GM23248 (cell line): ENCODE results near the gene PRRG2. TPM values are rescaled to one million over a fixed set of nuclear protein-coding genes. Genes with fewer than 3 reads are reported as not detected.

Experiments
- DNase-seq: peaks from one replicate; pipeline ENCODE4 v3.0.0-alpha.2; 2015
- H2AFZ ChIP-seq: fragments of 200-600 bp; sonication (generic); 2 replicates; pipeline ENCODE4 v1.6.1; 2016; ENCODE audit warnings: antibody characterized with exemption
- H3F3A ChIP-seq: fragments of 200-600 bp; sonication (generic); 2 replicates; pipeline ENCODE4 v1.6.1; 2016; ENCODE audit warnings: mild to moderate bottlenecking, antibody characterized with exemption, mixed run types; ENCODE audit not compliant: insufficient read depth
- H3K27ac ChIP-seq: fragments of 200-600 bp; sonication (generic); 2 replicates; pipeline ENCODE4 v1.5.1; 2016; ENCODE audit warnings: mild to moderate bottlenecking
- H3K27me3 ChIP-seq: fragments of 200-600 bp; sonication (generic); replicated peaks from 2 replicates; pipeline ENCODE4 v1.6.1; 2016; ENCODE audit warnings: mild to moderate bottlenecking; ENCODE audit not compliant: insufficient read depth
- H3K36me3 ChIP-seq: fragments of 200-600 bp; sonication (generic); 2 replicates; pipeline ENCODE4 v1.6.1; 2016; ENCODE audit warnings: low read depth, mild to moderate bottlenecking
- H3K4me1 ChIP-seq: fragments of 200-600 bp; sonication (generic); 2 replicates; pipeline ENCODE4 v1.6.1; 2016; ENCODE audit warnings: mild to moderate bottlenecking; ENCODE audit not compliant: insufficient read depth
- H3K4me2 ChIP-seq: fragments of 200-600 bp; sonication (generic); one replicate; pipeline ENCODE4 v1.6.1; 2016; ENCODE audit warnings: mild to moderate bottlenecking; ENCODE audit not compliant: unreplicated experiment
- H3K4me3 ChIP-seq: fragments of 200-600 bp; sonication (generic); 2 replicates; pipeline ENCODE4 v1.5.1; 2016; ENCODE audit warnings: mild to moderate bottlenecking
- H3K79me2 ChIP-seq: fragments of 200-600 bp; sonication (generic); 2 replicates; pipeline ENCODE4 v1.6.1; 2016; ENCODE audit warnings: mild to moderate bottlenecking; ENCODE audit not compliant: insufficient read depth
- H3K9ac ChIP-seq: fragments of 200-600 bp; sonication (generic); 2 replicates; pipeline ENCODE4 v1.6.1; 2016; ENCODE audit warnings: mild to moderate bottlenecking
- H3K9me2 ChIP-seq: fragments of 200-600 bp; sonication (generic); 2 replicates; pipeline ENCODE4 v1.6.1; 2016; ENCODE audit warnings: mixed run types, mild to moderate bottlenecking, moderate library complexity; ENCODE audit not compliant: insufficient read depth
- H3K9me3 ChIP-seq: fragments of 200-600 bp; sonication (generic); one replicate; pipeline ENCODE4 v1.6.1; 2017; ENCODE audit warnings: low read depth
- H4K20me1 ChIP-seq: fragments of 200-600 bp; sonication (generic); 2 replicates; pipeline ENCODE4 v1.6.0; 2016; ENCODE audit not compliant: insufficient read depth
- EZH2 ChIP-seq: fragments of 200-600 bp; sonication (generic); IDR thresholded peaks from 2 replicates; pipeline ENCODE4 v1.6.1; 2018; ENCODE audit warnings: antibody characterized with exemption, mild to moderate bottlenecking; ENCODE audit not compliant: insufficient read depth, poor library complexity, severe bottlenecking
- EZH2phosphoT487 ChIP-seq: fragments of 200-600 bp; sonication (generic); IDR thresholded peaks from 2 replicates; pipeline ENCODE4 v1.6.1; 2018; ENCODE audit warnings: antibody characterized with exemption, moderate library complexity, mild to moderate bottlenecking, low read depth; ENCODE audit not compliant: insufficient read depth
- WGBS, 2 experiments: methylation state at CpG; one replicate each; pipeline ENCODE4 v1.1.6; 2015 to 2017; ENCODE audit warnings: low lambda C conversion rate in 2 of 2, low coverage in 1 of 2; ENCODE audit errors: missing lambda C conversion rate in 2 of 2; 5-methylcytosine and 5-hydroxymethylcytosine counted together
- in situ Hi-C: fragments of 300-500 bp; cut with MboI; formaldehyde crosslinking; loops from 2 replicates; pipeline ENCODE4 v1.15.0; 2020
- polyA plus RNA-seq: library from polyadenylated mRNA; unstranded; fragments of >200 nt; fragmentation: Nextera tagmentation; extraction: Ambion mirVana; gene quantifications from 2 replicates; pipeline ENCODE4 v1.2.1, GENCODE V29; 2016
- total RNA-seq: library from RNA; depleted of rRNA; stranded (reverse); fragments of >200 nt; shearing (Covaris generic); gene quantifications from 2 replicates; pipeline ENCODE4 v1.2.3, GENCODE V29; 2014

The PRRG2 gene
- total and polyA plus RNA-seq, 2 experiments from 2014 or later = 0.13 TPM; not detected in 1

DNA sequence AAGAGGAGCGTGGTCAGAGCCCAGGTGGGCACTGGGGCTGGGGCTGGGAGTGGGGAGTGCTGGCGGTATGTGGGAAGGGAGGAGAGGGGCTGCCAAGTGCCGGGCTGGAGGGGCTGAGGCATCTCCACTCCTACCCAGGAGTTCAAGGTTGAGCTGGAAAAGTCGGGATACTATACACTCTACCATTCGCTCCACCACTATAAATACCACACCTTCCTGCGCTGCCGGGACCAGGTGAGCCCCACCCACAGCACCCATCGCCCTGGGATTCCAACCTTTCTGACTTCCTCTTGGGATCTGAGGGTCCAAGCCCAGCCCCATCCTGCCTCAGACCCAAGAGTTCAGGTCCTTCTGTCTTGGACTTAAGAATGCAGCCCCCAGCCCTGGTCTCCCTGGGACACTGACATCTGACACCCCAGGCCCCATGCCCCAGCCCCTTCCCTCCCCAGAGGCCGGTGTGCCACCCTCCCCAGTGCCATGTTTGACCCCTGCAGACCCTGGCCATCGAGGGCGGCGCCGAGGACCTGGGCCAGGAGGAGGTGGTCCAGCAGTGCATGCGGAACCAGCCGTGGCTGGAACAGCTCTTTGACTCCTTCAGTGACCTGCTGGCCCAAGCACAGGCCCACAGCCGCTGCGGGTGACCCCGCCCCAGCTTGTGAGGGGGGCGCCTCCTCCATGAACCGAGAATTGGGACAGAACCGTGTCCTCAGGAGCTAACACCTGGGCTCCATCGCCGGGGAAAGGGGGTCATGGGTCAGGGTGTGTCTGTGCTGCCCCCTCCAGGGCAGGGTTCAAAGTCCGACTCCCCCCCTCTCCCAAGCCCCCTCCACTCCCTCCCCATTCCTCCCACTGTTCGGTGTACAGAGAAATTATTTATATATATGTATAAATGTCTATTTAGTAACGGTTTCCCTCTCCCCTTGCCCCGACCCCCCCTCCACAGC lies 44.1 kb downstream of the PRRG2 start:
- Histone ChIP-seq H2AFZ (no peak overlapping the region), H3K9me2 (no peaks in the 10 kb centered on the region), H3K27ac (no peak overlapping the region), H3K36me3 (peaks cover 2% of the 10 kb centered on the region; the same call in 1 of the 2 replicates), H3K9ac (no peak overlapping the region), H4K20me1 (no peaks in the 10 kb centered on the region), H3K9me3 (no peaks in the 10 kb centered on the region), H3K79me2 (0 out of 2 replicates have a peak, but pooled peaks cover 6% of the 10 kb centered on the region), H3F3A (peaks cover 13% of the 10 kb centered on the region), H3K27me3 (no peaks in the 10 kb centered on the region), H3K4me2 (no peak overlapping the region), H3K4me1 (peaks cover under 1% of the 10 kb centered on the region; the same call in 1 of the 2 replicates), H3K4me3 (no peak overlapping the region)
- WGBS, 2 experiments = 86 to 87% methylated on average over 17 to 27 of the region's 27 CpGs
- TF ChIP-seq EZH2phosphoT487 (no peak), EZH2 (no peak)
- DNase-seq = no peak
- in situ Hi-C loops = no loop called here

DNA sequence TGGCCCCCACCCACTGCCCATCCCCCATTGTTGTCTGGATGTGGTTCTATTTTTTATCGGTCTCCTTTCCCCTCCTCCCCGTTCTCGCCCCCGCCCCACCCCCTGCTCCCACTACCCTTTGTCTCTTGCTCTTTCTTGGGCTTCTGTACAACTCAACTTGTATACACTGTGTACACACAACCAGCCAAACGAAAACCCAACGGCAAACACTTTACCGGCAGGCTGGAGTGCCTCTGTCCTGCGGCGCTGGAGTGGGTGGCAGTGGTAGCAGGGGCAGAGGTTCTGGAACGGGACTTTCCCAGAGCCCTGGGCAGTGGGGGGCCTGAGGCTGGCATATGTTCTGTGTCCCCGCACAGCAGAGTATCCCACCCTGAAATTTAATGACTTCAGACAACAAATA lies 45.1 kb downstream of the PRRG2 start:
- Histone ChIP-seq H3K79me2 (0 out of 2 replicates have a peak, but pooled peaks cover 4% of the 10 kb centered on the region), H3K36me3 (no peaks in the 10 kb centered on the region; the same call in 1 of the 2 replicates), H3K4me1 (peaks cover 9% of the 10 kb centered on the region), H3K4me2 (no peak overlapping the region), H3K4me3 (no peak overlapping the region), H2AFZ (no peak overlapping the region), H3F3A (peaks cover 21% of the 10 kb centered on the region), H3K9me2 (no peaks in the 10 kb centered on the region), H3K9me3 (no peaks in the 10 kb centered on the region), H3K27me3 (no peaks in the 10 kb centered on the region), H3K27ac (no peak overlapping the region), H3K9ac (no peak overlapping the region), H4K20me1 (no peaks in the 10 kb centered on the region)
- 84 to 86% methylated on average over 7 to 11 of the region's 11 CpGs for WGBS, 2 experiments
- in situ Hi-C loops = no loop called here
- DNase-seq = no peak
- TF ChIP-seq EZH2phosphoT487 (no peak), EZH2 (no peak)

DNA sequence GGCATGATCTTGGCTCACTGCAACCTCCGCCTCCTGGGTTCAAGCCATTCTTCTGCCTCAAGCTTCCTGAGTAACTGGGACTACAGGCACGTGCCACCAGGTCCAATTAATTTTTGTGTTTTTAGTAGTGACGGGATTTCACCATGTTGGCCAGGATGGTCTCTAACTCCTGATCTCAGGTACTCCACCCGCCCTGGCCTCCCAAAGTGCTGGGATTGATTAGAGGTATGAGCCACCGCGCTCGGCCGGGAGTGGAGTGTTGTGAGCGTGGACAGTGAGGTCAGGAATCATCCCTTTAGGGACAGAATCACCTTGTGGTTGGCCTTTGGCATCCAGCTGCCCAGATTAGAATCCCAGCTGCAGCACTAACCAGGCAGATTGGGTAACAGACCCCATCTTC lies 48.5 kb downstream of the PRRG2 start:
- Histone ChIP-seq H3K9ac (no peak overlapping the region), H4K20me1 (no peaks in the 10 kb centered on the region), H2AFZ (no peak overlapping the region), H3K36me3 (no peaks in the 10 kb centered on the region; the same call in 1 of the 2 replicates), H3F3A (peaks cover 39% of the 10 kb centered on the region), H3K4me1 (peaks cover 9% of the 10 kb centered on the region), H3K4me2 (no peak overlapping the region), H3K4me3 (no peak overlapping the region), H3K27ac (no peak overlapping the region), H3K27me3 (no peaks in the 10 kb centered on the region), H3K79me2 (no peaks in the 10 kb centered on the region), H3K9me3 (no peaks in the 10 kb centered on the region), H3K9me2 (no peaks in the 10 kb centered on the region)
- in situ Hi-C loops = no loop called here
- TF ChIP-seq EZH2 (no peak), EZH2phosphoT487 (no peak)
- DNase-seq = no peak
- 66 to 73% methylated on average over 9 of the region's 9 CpGs for WGBS, 2 experiments

DNA sequence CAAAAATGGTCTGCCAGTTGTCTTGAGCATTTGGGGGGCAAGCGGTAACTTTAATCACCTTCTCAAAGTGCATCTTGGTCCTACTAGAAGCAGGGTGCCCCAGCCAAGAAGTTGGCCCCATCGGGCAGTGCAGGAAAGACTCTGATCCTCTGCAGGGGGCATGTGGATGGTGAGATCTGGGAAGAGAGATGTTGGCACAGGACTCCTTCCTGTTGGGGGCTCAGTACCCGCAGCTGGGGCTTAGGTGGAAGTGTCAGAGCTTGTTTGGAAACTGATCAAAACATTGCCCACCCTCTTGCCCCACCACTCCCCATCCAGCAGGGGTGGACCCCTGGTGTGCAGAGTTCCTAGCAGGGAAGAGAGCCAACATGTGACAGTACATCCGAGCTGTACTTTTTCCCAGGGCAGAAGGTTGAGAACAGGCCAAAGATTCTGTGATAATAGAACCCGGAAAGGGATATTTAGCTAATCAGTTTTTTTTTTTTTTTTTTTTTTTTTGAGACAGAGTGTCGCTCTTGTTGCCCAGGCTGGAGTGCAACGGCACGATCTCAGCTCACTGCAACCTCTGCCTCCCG lies 50.0 kb downstream of the PRRG2 start:
- Histone ChIP-seq H2AFZ (no peak overlapping the region), H4K20me1 (no peaks in the 10 kb centered on the region), H3K4me1 (peaks cover 9% of the 10 kb centered on the region), H3K9me3 (no peaks in the 10 kb centered on the region), H3K9ac (no peak overlapping the region; the same call in 1 of the 2 replicates), H3K79me2 (no peaks in the 10 kb centered on the region), H3F3A (peaks cover 39% of the 10 kb centered on the region), H3K27me3 (no peaks in the 10 kb centered on the region), H3K36me3 (peaks cover 7% of the 10 kb centered on the region; the same call in 1 of the 2 replicates), H3K4me3 (no peak overlapping the region), H3K4me2 (peak overlapping the region; percentile 3), H3K9me2 (no peaks in the 10 kb centered on the region), H3K27ac (peak overlapping the region; percentile 17)
- DNase-seq = peak; percentile 39
- TF ChIP-seq EZH2phosphoT487 = no peak
- no peak for TF ChIP-seq EZH2
- in situ Hi-C loops = no loop called here
- 5 to 9% methylated on average over 6 to 9 of the region's 9 CpGs for WGBS, 2 experiments
